ENCODE data around the gene MYEOV. TPM values are rescaled to one million over a fixed set of nuclear protein-coding genes. Genes with fewer than 3 reads are reported as not detected.

The MYEOV gene
- total and polyA plus RNA-seq, 9 of the 15 experiments (the other 6 are each of a cell fraction or from before 2014, with no cell fraction given) = 10.2 to 133 (median 32.2) TPM

DNA sequence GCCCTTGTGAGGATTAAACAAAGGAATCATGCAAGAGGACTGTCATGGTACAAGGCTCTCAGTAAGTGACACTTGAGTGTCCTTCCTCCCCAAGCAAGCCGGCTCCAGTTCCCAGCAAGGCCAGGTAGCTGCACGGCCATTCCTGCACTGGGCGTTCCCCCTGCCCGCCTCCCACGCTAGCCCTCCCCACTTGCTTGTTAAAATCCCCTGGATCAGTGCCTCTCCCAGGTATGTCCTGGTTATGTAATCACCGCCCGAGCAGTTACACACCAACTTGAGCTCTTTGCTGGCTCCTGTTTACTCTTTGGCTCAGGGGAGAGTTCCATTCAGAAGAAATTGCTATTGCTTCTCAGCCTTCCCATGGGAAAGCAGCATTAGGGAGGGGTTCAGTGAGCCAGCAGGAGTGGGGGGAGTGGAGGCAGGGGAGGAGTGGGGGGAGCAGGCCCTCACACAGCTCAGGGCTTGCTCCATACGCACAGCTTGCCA is 19.4 kb upstream of the MYEOV start:
- H3K4me3 ChIP-seq = no peak overlapping the region
- ATAC-seq (no peak), FAIRE-seq (no peak), DNase-seq (ENCODE audit: extremely low read depth in 1 of 4, low spot score in 3 of 4) (peak in 1 of 4 experiments; percentile 22)
- no peaks in the 10 kb centered on the region for H3K9me1 ChIP-seq (ENCODE audit: control insufficient read depth, insufficient read depth, low read length)
- no peak overlapping the region for H3K9ac ChIP-seq (ENCODE audit: insufficient read depth in 1 of 2, low read depth in 2 of 2, low read length in 2 of 2)
- peaks cover 8 to 34% of the 10 kb centered on the region in 2 experiments; a peak in 4 of 5 replicates for H3K27me3 ChIP-seq (ENCODE audit: control insufficient read depth in 2 of 2, insufficient read depth in 2 of 2, low read length in 2 of 2)
- H3K79me2 ChIP-seq (ENCODE audit: control insufficient read depth, insufficient read depth, low read length) = no peaks in the 10 kb centered on the region
- POLR2A ChIA-PET = interaction anchor here (1.0 kb wide), 1 partner anchor 10 kb away, joined by 5 read pairs; no protein-coding TSS in a partner anchor
- CTCF ChIA-PET (ENCODE audit: low intra/inter-chr PET ratio) = no interaction called here
- H4K20me1 ChIP-seq (replicated peaks; ENCODE audit: control insufficient read depth, insufficient read depth, low read length) = no peaks in the 10 kb centered on the region
- H3K4me1 ChIP-seq (replicated peaks in 1 of 2; ENCODE audit: control insufficient read depth in 2 of 2, insufficient read depth in 2 of 2, low read length in 2 of 2) = peaks cover 0 to 7% of the 10 kb centered on the region in 2 experiments; a peak in 1 of 5 replicates
- H2AFZ ChIP-seq (ENCODE audit: low read depth, low read length) = no peak overlapping the region
- WGBS (ENCODE audit: insufficient coverage, low coverage, missing lambda C conversion rate) = 0% methylated on average over 8 of the region's 8 CpGs
- H3K36me3 ChIP-seq (ENCODE audit: control insufficient read depth, insufficient read depth, low read length) = no peaks in the 10 kb centered on the region
- in situ Hi-C loops (cut with MboI) (no loop called here), intact Hi-C loops (cut with micrococcal nuclease) (no loop called here)
- no peaks in the 10 kb centered on the region for H3K9me3 ChIP-seq (replicated peaks; ENCODE audit: control insufficient read depth, insufficient read depth, low read depth, low read length)
- no peak overlapping the region for H3K27ac ChIP-seq (ENCODE audit: extremely low read depth, low read depth, low read length)
- no TSS peak for BruUV-seq (replicated peaks)
- H3K4me2 ChIP-seq (ENCODE audit: insufficient read depth, low read length) = no peak overlapping the region
- TF ChIP-seq, protein P1, sequence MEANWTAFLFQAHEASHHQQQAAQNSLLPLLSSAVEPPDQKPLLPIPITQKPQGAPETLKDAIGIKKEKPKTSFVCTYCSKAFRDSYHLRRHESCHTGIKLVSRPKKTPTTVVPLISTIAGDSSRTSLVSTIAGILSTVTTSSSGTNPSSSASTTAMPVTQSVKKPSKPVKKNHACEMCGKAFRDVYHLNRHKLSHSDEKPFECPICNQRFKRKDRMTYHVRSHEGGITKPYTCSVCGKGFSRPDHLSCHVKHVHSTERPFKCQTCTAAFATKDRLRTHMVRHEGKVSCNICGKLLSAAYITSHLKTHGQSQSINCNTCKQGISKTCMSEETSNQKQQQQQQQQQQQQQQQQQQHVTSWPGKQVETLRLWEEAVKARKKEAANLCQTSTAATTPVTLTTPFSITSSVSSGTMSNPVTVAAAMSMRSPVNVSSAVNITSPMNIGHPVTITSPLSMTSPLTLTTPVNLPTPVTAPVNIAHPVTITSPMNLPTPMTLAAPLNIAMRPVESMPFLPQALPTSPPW (CRISPR knock-in tag; IDR thresholded peaks at IDR 0.05) = no peak
- no peak for TF ChIP-seq JUND (IDR thresholded peaks at IDR 0.05; ENCODE audit: borderline replicate concordance, low read depth, low read length)
- TF ChIP-seq JUND (tag; IDR thresholded peaks at IDR 0.05; ENCODE audit: borderline replicate concordance, low read depth, low read length) = no peak
- no peak for TF ChIP-seq DMBX1 (CRISPR knock-in tag; IDR thresholded peaks at IDR 0.05; ENCODE audit: borderline replicate concordance)
- no peak for TF ChIP-seq HDAC2 (IDR thresholded peaks at IDR 0.05)
- TF ChIP-seq, protein P2, sequence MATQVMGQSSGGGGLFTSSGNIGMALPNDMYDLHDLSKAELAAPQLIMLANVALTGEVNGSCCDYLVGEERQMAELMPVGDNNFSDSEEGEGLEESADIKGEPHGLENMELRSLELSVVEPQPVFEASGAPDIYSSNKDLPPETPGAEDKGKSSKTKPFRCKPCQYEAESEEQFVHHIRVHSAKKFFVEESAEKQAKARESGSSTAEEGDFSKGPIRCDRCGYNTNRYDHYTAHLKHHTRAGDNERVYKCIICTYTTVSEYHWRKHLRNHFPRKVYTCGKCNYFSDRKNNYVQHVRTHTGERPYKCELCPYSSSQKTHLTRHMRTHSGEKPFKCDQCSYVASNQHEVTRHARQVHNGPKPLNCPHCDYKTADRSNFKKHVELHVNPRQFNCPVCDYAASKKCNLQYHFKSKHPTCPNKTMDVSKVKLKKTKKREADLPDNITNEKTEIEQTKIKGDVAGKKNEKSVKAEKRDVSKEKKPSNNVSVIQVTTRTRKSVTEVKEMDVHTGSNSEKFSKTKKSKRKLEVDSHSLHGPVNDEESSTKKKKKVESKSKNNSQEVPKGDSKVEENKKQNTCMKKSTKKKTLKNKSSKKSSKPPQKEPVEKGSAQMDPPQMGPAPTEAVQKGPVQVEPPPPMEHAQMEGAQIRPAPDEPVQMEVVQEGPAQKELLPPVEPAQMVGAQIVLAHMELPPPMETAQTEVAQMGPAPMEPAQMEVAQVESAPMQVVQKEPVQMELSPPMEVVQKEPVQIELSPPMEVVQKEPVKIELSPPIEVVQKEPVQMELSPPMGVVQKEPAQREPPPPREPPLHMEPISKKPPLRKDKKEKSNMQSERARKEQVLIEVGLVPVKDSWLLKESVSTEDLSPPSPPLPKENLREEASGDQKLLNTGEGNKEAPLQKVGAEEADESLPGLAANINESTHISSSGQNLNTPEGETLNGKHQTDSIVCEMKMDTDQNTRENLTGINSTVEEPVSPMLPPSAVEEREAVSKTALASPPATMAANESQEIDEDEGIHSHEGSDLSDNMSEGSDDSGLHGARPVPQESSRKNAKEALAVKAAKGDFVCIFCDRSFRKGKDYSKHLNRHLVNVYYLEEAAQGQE (IDR thresholded peaks at IDR 0.05; ENCODE audit: borderline replicate concordance) = no peak
- TF ChIP-seq, protein P2 (CRISPR knock-in tag; IDR thresholded peaks at IDR 0.05; ENCODE audit: low read depth) = no peak
- TF ChIP-seq, protein P3, sequence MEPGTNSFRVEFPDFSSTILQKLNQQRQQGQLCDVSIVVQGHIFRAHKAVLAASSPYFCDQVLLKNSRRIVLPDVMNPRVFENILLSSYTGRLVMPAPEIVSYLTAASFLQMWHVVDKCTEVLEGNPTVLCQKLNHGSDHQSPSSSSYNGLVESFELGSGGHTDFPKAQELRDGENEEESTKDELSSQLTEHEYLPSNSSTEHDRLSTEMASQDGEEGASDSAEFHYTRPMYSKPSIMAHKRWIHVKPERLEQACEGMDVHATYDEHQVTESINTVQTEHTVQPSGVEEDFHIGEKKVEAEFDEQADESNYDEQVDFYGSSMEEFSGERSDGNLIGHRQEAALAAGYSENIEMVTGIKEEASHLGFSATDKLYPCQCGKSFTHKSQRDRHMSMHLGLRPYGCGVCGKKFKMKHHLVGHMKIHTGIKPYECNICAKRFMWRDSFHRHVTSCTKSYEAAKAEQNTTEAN (CRISPR knock-in tag; IDR thresholded peaks at IDR 0.05) = no peak
- no peak for TF ChIP-seq BDP1 (IDR thresholded peaks at IDR 0.05; ENCODE audit: insufficient read depth, insufficient read length)
- TF ChIP-seq ILK (tag; IDR thresholded peaks at IDR 0.05; ENCODE audit: borderline replicate concordance, low read depth) = no peak
- no peak for TF ChIP-seq ZNF217 (CRISPR knock-in tag; IDR thresholded peaks at IDR 0.05)
- no peak for TF ChIP-seq TARDBP (IDR thresholded peaks at IDR 0.05)
- TF ChIP-seq ERF (CRISPR knock-in tag; IDR thresholded peaks at IDR 0.05) = no peak

Data from K562 (cell line).